22Rv1 (cell line): ENCODE results near the gene CAMK2B.

ENCODE experiments used
- H3K27ac ChIP-seq: fragments of 450-650 bp; 2 replicates; pipeline ENCODE4 v1.5.1; 2017
- CTCF ChIP-seq: fragments of 450-650 bp; IDR thresholded peaks from 2 replicates; pipeline ENCODE4 v1.5.1; 2017; ENCODE audit warnings: mild to moderate bottlenecking
- ZFX ChIP-seq: fragments of 450-650 bp; IDR thresholded peaks from 2 replicates; pipeline ENCODE4 v1.6.1; 2017; ENCODE audit warnings: antibody characterized with exemption, borderline replicate concordance

The CAMK2B gene

GRCh38 chr7:44293561-44294324 lies 31.7 kb downstream of the CAMK2B start:
- H3K27ac ChIP-seq, result no peak overlapping the region
- TF ChIP-seq CTCF (no peak), ZFX (no peak)

- TF ChIP-seq ZFX, result no peak
- no peak for TF ChIP-seq CTCF
- H3K27ac ChIP-seq, result no peak overlapping the region
Measured at GRCh38 chr7:44292876-44293560, 32.4 kb downstream of the CAMK2B start.

- TF ChIP-seq ZFX, result no peak
- no peak for TF ChIP-seq CTCF
- no peak overlapping the region for H3K27ac ChIP-seq
Measured at GRCh38 chr7:44292420-44292817, 33.0 kb downstream of the CAMK2B start.

GRCh38 chr7:44291733-44292419 lies 33.5 kb downstream of the CAMK2B start:
- TF ChIP-seq ZFX, result no peak
- TF ChIP-seq CTCF, result no peak
- H3K27ac ChIP-seq, result no peak overlapping the region

GRCh38 chr7:44291066-44291732 lies 34.2 kb downstream of the CAMK2B start:
- TF ChIP-seq CTCF, result no peak
- no peak overlapping the region for H3K27ac ChIP-seq

GRCh38 chr7:44290252-44290620 lies 35.2 kb downstream of the CAMK2B start:
- H3K27ac ChIP-seq, result no peak overlapping the region
- TF ChIP-seq CTCF, result no peak
- no peak for TF ChIP-seq ZFX
